Posterior cingulate gyrus (tissue), 11 donors: ENCODE data around the gene GALNT18.

Experiments
- DNase-seq, 10 donors: peaks; one replicate each; pipeline versions ENCODE4 v3.0.0 to v3.0.0-alpha.2; 2020 to 2021; ENCODE audit warnings: mixed read lengths in 3 of 10
- intact Hi-C: fragments of 100-400 bp; cut with DNase I; formaldehyde crosslinking; loops from one replicate; pipeline ENCODE4 v1.15.1; 2023

Gene GALNT18

GRCh38 chr11:11265320-11265719 lies 356.5 kb downstream of the GALNT18 start:
- intact Hi-C loops, result loop anchor here (10.0 kb wide), 1 partner anchor 331 kb away; no protein-coding TSS in a partner anchor
- DNase-seq, result no peak

- DNase-seq, result no peak
- intact Hi-C loops, result loop anchor here (10.0 kb wide), 1 partner anchor 329 kb away; no protein-coding TSS in a partner anchor
Observed at GRCh38 chr11:11263238-11264005, 358.4 kb downstream of the GALNT18 start.

GRCh38 chr11:11262171-11262920 lies 359.5 kb downstream of the GALNT18 start:
- no peak for DNase-seq
- intact Hi-C loops, result loop anchor here (10.0 kb wide), 1 partner anchor 328 kb away; no protein-coding TSS in a partner anchor

GRCh38 chr11:11261629-11262028 lies 360.2 kb downstream of the GALNT18 start:
- intact Hi-C loops, result loop anchor here (10.0 kb wide), 1 partner anchor 327 kb away; no protein-coding TSS in a partner anchor
- DNase-seq, result no peak

GRCh38 chr11:11260903-11261302 lies 360.9 kb downstream of the GALNT18 start:
- no peak for DNase-seq
- intact Hi-C loops, result loop anchor here (10.0 kb wide), 1 partner anchor 326 kb away; no protein-coding TSS in a partner anchor

GRCh38 chr11:11253995-11254394 lies 367.8 kb downstream of the GALNT18 start:
- DNase-seq, result no peak

GRCh38 chr11:11253497-11253896 lies 368.3 kb downstream of the GALNT18 start:
- DNase-seq, result no peak
- intact Hi-C loops, result no loop called here

More at GRCh38 chr11:11253995-11254394, 367.8 kb downstream of the GALNT18 start:
- intact Hi-C loops, result no loop called here

GRCh38 chr11:11252403-11252802 lies 369.4 kb downstream of the GALNT18 start:
- intact Hi-C loops, result no loop called here
- DNase-seq, result no peak

GRCh38 chr11:11251394-11251970 lies 370.3 kb downstream of the GALNT18 start:
- no peak for DNase-seq
- intact Hi-C loops, result no loop called here

- intact Hi-C loops, result no loop called here
- no peak for DNase-seq
Observed at GRCh38 chr11:11250470-11250869, 371.3 kb downstream of the GALNT18 start.

GRCh38 chr11:11247576-11247975 lies 374.2 kb downstream of the GALNT18 start:
- DNase-seq, result no peak
- intact Hi-C loops, result no loop called here

GRCh38 chr11:11247086-11247485 lies 374.7 kb downstream of the GALNT18 start:
- intact Hi-C loops, result no loop called here
- DNase-seq, result no peak

- no peak for DNase-seq
- intact Hi-C loops, result no loop called here
Observed at GRCh38 chr11:11246166-11246565, 375.6 kb downstream of the GALNT18 start.

- intact Hi-C loops, result no loop called here
- no peak for DNase-seq
Observed at GRCh38 chr11:11245453-11245852, 376.4 kb downstream of the GALNT18 start.

- DNase-seq, result no peak
- intact Hi-C loops, result no loop called here
Observed at GRCh38 chr11:11244470-11245080, 377.2 kb downstream of the GALNT18 start.

- no peak for DNase-seq
- intact Hi-C loops, result no loop called here
Observed at GRCh38 chr11:11243590-11244469, 378.0 kb downstream of the GALNT18 start.

GRCh38 chr11:11243209-11243589 lies 378.6 kb downstream of the GALNT18 start:
- intact Hi-C loops, result no loop called here
- DNase-seq, result no peak

- intact Hi-C loops, result no loop called here
- DNase-seq, result no peak
Observed at GRCh38 chr11:11241284-11241683, 380.5 kb downstream of the GALNT18 start.

GRCh38 chr11:11239959-11240358 lies 381.8 kb downstream of the GALNT18 start:
- DNase-seq, result no peak
- intact Hi-C loops, result no loop called here
